ENCODE results near the gene LARGE1. TPM values are rescaled to one million over a fixed set of nuclear protein-coding genes. Genes with fewer than 3 reads are reported as not detected.

LARGE1 gene
- total RNA-seq, 1 experiment from 2014 or later, result 5.8 TPM

DNA sequence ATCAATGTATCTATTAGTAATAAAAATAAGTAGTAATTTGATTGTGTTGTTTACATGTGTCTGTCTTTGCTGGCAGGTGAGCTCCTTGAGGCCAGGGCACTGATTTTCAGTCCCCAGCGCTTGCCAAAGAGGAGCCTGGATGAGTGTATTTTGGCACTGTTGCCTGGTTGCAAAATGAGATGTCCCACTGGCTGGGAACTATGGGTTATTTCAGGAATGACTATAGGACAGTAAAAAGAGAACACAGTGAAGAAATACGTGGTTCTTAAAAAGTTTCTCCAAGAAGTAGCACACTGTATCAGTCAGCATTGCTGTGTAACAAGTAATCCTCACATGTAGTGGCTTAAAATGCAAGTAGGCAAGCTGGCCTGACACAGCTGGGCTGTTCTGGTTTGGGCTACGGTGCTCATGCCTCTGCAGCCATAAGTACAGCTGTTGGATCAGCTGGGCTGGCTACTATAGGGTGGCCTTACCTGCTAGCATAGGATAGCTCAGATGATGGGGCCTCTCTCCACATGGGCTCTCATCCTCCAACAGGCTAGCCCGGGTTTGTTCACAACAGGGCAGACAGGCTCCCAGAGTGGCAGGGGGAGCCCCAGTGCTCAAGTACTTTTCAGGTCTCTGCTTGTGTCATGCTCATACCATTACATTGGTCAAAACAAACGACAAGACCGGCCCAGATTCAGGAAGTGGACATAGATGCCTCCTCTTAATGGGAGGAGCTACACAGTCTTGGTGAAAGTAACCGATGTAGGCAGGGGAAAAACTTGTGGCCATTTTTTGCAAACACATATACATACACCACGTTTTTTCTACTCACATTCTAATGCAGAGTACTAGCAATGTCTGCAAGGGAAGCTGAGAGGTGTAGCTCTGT is 399.1 kb downstream of the LARGE1 start:
- intact Hi-C loops (cut with micrococcal nuclease; ENCODE audit: unreplicated experiment), result no loop called here
- H3K9me3 Mint-ChIP-seq (ENCODE audit: unreplicated experiment), result no peaks in the 10 kb centered on the region

GRCh38 chr22:33519974-33520903 is 400.0 kb downstream of the LARGE1 start:
- Mint-ChIP-seq H3K27ac (ENCODE audit: unreplicated experiment) (no peak overlapping the region), H3K4me3 (ENCODE audit: unreplicated experiment) (no peak overlapping the region), H3K36me3 (ENCODE audit: insufficient read depth, unreplicated experiment) (no peaks in the 10 kb centered on the region), H3K27me3 (ENCODE audit: insufficient read depth, unreplicated experiment) (no peaks in the 10 kb centered on the region), H3K9me3 (ENCODE audit: unreplicated experiment) (no peaks in the 10 kb centered on the region), H3K4me1 (ENCODE audit: low read depth, unreplicated experiment) (peaks cover 7% of the 10 kb centered on the region)
- TF ChIP-seq, protein P1, sequence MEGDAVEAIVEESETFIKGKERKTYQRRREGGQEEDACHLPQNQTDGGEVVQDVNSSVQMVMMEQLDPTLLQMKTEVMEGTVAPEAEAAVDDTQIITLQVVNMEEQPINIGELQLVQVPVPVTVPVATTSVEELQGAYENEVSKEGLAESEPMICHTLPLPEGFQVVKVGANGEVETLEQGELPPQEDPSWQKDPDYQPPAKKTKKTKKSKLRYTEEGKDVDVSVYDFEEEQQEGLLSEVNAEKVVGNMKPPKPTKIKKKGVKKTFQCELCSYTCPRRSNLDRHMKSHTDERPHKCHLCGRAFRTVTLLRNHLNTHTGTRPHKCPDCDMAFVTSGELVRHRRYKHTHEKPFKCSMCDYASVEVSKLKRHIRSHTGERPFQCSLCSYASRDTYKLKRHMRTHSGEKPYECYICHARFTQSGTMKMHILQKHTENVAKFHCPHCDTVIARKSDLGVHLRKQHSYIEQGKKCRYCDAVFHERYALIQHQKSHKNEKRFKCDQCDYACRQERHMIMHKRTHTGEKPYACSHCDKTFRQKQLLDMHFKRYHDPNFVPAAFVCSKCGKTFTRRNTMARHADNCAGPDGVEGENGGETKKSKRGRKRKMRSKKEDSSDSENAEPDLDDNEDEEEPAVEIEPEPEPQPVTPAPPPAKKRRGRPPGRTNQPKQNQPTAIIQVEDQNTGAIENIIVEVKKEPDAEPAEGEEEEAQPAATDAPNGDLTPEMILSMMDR (IDR thresholded peaks at IDR 0.05; ENCODE audit: insufficient read depth in 1 of 2, low read depth in 1 of 2, low read length in 1 of 2, severe bottlenecking in 1 of 2, unreplicated experiment in 1 of 2), result no peak
- CTCF ChIA-PET, result interaction anchor here (0.6 to 1.4 kb wide), 6 partner anchors 8 to 128 kb away, joined by 3 to 9 read pairs (median 4); no protein-coding TSS in a partner anchor
- POLR2A ChIA-PET, result interaction anchor here (0.6 kb wide), 1 partner anchor 19 kb away, joined by 3 read pairs; no protein-coding TSS in a partner anchor
- intact Hi-C loops (cut with micrococcal nuclease; ENCODE audit: unreplicated experiment), result loop anchor here (1.0 to 2.0 kb wide), 3 partner anchors 59 to 399 kb away; no protein-coding TSS in a partner anchor
- Histone ChIP-seq H3K27me3 (replicated peaks; ENCODE audit: control insufficient read depth, insufficient read depth, low read length) (no peaks in the 10 kb centered on the region), H3K9me3 (no peaks in the 10 kb centered on the region; the same call in 1 of the 2 replicates), H3K4me3 (ENCODE audit: low read depth, low read length) (no peak overlapping the region), H3K4me1 (peaks cover 8% of the 10 kb centered on the region; the same call in 1 of the 2 replicates), H3K36me3 (ENCODE audit: control insufficient read depth, insufficient read depth, low read length) (no peaks in the 10 kb centered on the region)
- DNase-seq, result no peak
- no TSS peak for BruUV-seq (replicated peaks)

More for the DNA sequence above, 399.1 kb downstream of the LARGE1 start:
- Mint-ChIP-seq H3K4me1 (ENCODE audit: low read depth, unreplicated experiment) (peaks cover 7% of the 10 kb centered on the region), H3K36me3 (ENCODE audit: insufficient read depth, unreplicated experiment) (no peaks in the 10 kb centered on the region), H3K4me3 (ENCODE audit: unreplicated experiment) (no peak overlapping the region), H3K27ac (ENCODE audit: unreplicated experiment) (no peak overlapping the region), H3K27me3 (ENCODE audit: insufficient read depth, unreplicated experiment) (no peaks in the 10 kb centered on the region)
- H3K36me3 ChIP-seq (ENCODE audit: control insufficient read depth, insufficient read depth, low read length), result no peaks in the 10 kb centered on the region
- BruUV-seq (replicated peaks), result no TSS peak
- ChIA-PET POLR2A (interaction anchor here (0.6 kb wide), 1 partner anchor 18 kb away, joined by 3 read pairs; no protein-coding TSS in a partner anchor), CTCF (interaction anchor here (1.0 to 1.4 kb wide), 3 partner anchors 12 to 19 kb away, joined by 3 to 9 read pairs (median 6); no protein-coding TSS in a partner anchor)
- TF ChIP-seq, protein P1 (IDR thresholded peaks at IDR 0.05; ENCODE audit: insufficient read depth in 1 of 2, low read depth in 1 of 2, low read length in 1 of 2, severe bottlenecking in 1 of 2, unreplicated experiment in 1 of 2), result no peak
- H3K27me3 ChIP-seq (replicated peaks; ENCODE audit: control insufficient read depth, insufficient read depth, low read length), result no peaks in the 10 kb centered on the region
- H3K4me3 ChIP-seq (ENCODE audit: low read depth, low read length), result no peak overlapping the region
- H3K4me1 ChIP-seq, result peaks cover 8% of the 10 kb centered on the region; the same call in 1 of the 2 replicates
- no peaks in the 10 kb centered on the region; the same call in 1 of the 2 replicates for H3K9me3 ChIP-seq
- DNase-seq, result no peak
